ENCODE measurements around the gene CHSY3.

DNA sequence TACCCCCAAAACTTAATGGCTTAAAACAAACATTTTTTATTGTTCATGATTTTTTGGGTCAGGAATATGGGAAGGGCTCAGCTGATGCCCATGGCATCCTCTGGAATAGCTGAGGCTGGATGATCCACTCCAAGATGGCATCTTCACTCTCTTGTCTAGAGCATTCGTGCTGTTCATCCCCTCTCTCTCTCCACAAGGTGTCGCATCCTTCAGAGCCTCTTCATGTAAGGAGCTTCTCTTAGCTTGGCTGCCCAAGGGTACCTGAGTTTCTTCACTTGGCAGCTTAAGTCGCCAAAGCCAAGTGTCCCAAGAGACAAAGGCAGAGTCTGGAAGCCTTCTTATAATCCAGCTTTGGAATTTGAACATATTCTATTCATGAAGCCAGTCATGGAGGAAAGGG is 294.7 kb downstream of the CHSY3 start:
- TF ChIP-seq POLR2A (IDR thresholded peaks at IDR 0.05; ENCODE audit: extremely low read depth, insufficient read length) (no peak), MAX (IDR thresholded peaks at IDR 0.05; ENCODE audit: low read depth, low read length) (no peak), MYC (IDR thresholded peaks at IDR 0.05; ENCODE audit: low read depth, low read length) (no peak)
- TF ChIP-seq, protein P1, sequence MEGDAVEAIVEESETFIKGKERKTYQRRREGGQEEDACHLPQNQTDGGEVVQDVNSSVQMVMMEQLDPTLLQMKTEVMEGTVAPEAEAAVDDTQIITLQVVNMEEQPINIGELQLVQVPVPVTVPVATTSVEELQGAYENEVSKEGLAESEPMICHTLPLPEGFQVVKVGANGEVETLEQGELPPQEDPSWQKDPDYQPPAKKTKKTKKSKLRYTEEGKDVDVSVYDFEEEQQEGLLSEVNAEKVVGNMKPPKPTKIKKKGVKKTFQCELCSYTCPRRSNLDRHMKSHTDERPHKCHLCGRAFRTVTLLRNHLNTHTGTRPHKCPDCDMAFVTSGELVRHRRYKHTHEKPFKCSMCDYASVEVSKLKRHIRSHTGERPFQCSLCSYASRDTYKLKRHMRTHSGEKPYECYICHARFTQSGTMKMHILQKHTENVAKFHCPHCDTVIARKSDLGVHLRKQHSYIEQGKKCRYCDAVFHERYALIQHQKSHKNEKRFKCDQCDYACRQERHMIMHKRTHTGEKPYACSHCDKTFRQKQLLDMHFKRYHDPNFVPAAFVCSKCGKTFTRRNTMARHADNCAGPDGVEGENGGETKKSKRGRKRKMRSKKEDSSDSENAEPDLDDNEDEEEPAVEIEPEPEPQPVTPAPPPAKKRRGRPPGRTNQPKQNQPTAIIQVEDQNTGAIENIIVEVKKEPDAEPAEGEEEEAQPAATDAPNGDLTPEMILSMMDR (IDR thresholded peaks at IDR 0.05; ENCODE audit: low read depth, low read length) = peak; percentile 42

All from NB4 (cell line).